SK-N-SH treated with all-trans-retinoic acid at 6 μM for 48 hours (cell line): Measurements from ENCODE around the gene KRTAP1-4.

Source experiments
- ATAC-seq: fragments of 200-7000 bp; cut with Tn5 transposase; 3 replicates; pipeline ENCODE4 v1.9.1; 2020; ENCODE audit warnings: mild to moderate bottlenecking, moderate library complexity
- ARNTL ChIP-seq: fragments of 450-650 bp; formaldehyde crosslinking; IDR thresholded peaks from 2 replicates; pipeline ENCODE4 v1.5.0; 2020; ENCODE audit warnings: low read depth, mild to moderate bottlenecking, moderate library complexity, borderline replicate concordance
- BACH2 ChIP-seq: fragments of 250-450 bp; sonication (Bioruptor Pico); IDR thresholded peaks from 2 replicates; pipeline ENCODE4 v1.9.0; 2021; ENCODE audit warnings: mild to moderate bottlenecking, borderline replicate concordance
- CSDC2 ChIP-seq: fragments of 250-450 bp; sonication (Bioruptor Pico); IDR thresholded peaks from 2 replicates; pipeline ENCODE4 v1.5.0; 2020; ENCODE audit warnings: mild to moderate bottlenecking, moderate library complexity
- ESRRG ChIP-seq: fragments of 250-450 bp; sonication (Bioruptor Pico); IDR thresholded peaks from 2 replicates; pipeline ENCODE4 v1.6.1; 2021; ENCODE audit warnings: mild to moderate bottlenecking
- GLIS3 ChIP-seq: fragments of 250-450 bp; sonication (Bioruptor Pico); IDR thresholded peaks from 2 replicates; pipeline ENCODE4 v1.5.0; 2020; ENCODE audit warnings: mild to moderate bottlenecking, moderate library complexity
- OSR1 ChIP-seq: fragments of 250-450 bp; sonication (Bioruptor Pico); IDR thresholded peaks from 2 replicates; pipeline ENCODE4 v1.8.0; 2022; ENCODE audit warnings: moderate library complexity, mild to moderate bottlenecking, inconsistent platforms
- PPARA ChIP-seq: fragments of 250-450 bp; sonication (Bioruptor Pico); IDR thresholded peaks from 2 replicates; pipeline ENCODE4 v1.5.0; 2020; ENCODE audit warnings: mild to moderate bottlenecking, borderline replicate concordance
- RARB ChIP-seq: fragments of 250-450 bp; sonication (Bioruptor Pico); IDR thresholded peaks from 2 replicates; pipeline ENCODE4 v1.8.0; 2021; ENCODE audit warnings: mild to moderate bottlenecking, moderate library complexity
- SNAI2 ChIP-seq: fragments of 250-450 bp; sonication (Bioruptor Pico); IDR thresholded peaks from 2 replicates; pipeline ENCODE4 v1.5.0; 2020; ENCODE audit warnings: mild to moderate bottlenecking, moderate library complexity
- TCF4 ChIP-seq: fragments of 250-450 bp; sonication (Bioruptor Pico); IDR thresholded peaks from 2 replicates; pipeline ENCODE4 v1.8.0; 2021; ENCODE audit warnings: mild to moderate bottlenecking, moderate library complexity, borderline replicate concordance
- TOX ChIP-seq: fragments of 250-450 bp; sonication (Bioruptor Pico); IDR thresholded peaks from 2 replicates; pipeline ENCODE4 v1.8.0; 2021; ENCODE audit warnings: mild to moderate bottlenecking, moderate library complexity, borderline replicate concordance
- ZC3H10 ChIP-seq: fragments of 250-450 bp; sonication (Bioruptor Pico); IDR thresholded peaks from 2 replicates; pipeline ENCODE4 v1.5.1; 2021; ENCODE audit warnings: mild to moderate bottlenecking, moderate library complexity
- ZFP3 ChIP-seq: fragments of 250-450 bp; sonication (Bioruptor Pico); IDR thresholded peaks from 2 replicates; pipeline ENCODE4 v1.5.0; 2020; ENCODE audit warnings: mild to moderate bottlenecking, moderate library complexity
- ZFP30 ChIP-seq: fragments of 450-650 bp; formaldehyde crosslinking; IDR thresholded peaks from 2 replicates; pipeline ENCODE4 v1.5.0; 2022; ENCODE audit warnings: mild to moderate bottlenecking, moderate library complexity
- ZNF565 ChIP-seq: fragments of 450-650 bp; formaldehyde crosslinking; conservative IDR thresholded peaks from 2 replicates; pipeline ENCODE4 v1.5.0; 2020; ENCODE audit warnings: low read depth, mild to moderate bottlenecking, moderate library complexity
- ZNF70 ChIP-seq: fragments of 450-650 bp; formaldehyde crosslinking; IDR thresholded peaks from 2 replicates; pipeline ENCODE4 v1.5.0; 2020; ENCODE audit warnings: mild to moderate bottlenecking, moderate library complexity
- ZNF8 ChIP-seq: fragments of 450-650 bp; formaldehyde crosslinking; IDR thresholded peaks from 2 replicates; pipeline ENCODE4 v1.5.0; 2020; ENCODE audit warnings: mild to moderate bottlenecking, moderate library complexity
- TF ChIP-seq, protein P1 (sequence below): fragments of 250-450 bp; sonication (Bioruptor Pico); IDR thresholded peaks from 2 replicates; pipeline ENCODE4 v1.5.1; 2021; ENCODE audit warnings: mild to moderate bottlenecking, moderate library complexity
- TF ChIP-seq, protein P2 (sequence below): fragments of 250-450 bp; sonication (Bioruptor Pico); IDR thresholded peaks from 2 replicates; pipeline ENCODE4 v1.5.0; 2020; ENCODE audit warnings: mild to moderate bottlenecking, moderate library complexity
- TF ChIP-seq, protein P3 (sequence below): fragments of 250-450 bp; sonication (Bioruptor Pico); IDR thresholded peaks from 2 replicates; pipeline ENCODE4 v1.8.0; 2020; ENCODE audit warnings: mild to moderate bottlenecking, moderate library complexity, borderline replicate concordance
- TF ChIP-seq, protein P4 (sequence below): fragments of 250-450 bp; sonication (Bioruptor Pico); IDR thresholded peaks from 2 replicates; pipeline ENCODE4 v1.8.0; 2021; ENCODE audit warnings: low read depth, mild to moderate bottlenecking, moderate library complexity, borderline replicate concordance

The KRTAP1-4 gene

DNA sequence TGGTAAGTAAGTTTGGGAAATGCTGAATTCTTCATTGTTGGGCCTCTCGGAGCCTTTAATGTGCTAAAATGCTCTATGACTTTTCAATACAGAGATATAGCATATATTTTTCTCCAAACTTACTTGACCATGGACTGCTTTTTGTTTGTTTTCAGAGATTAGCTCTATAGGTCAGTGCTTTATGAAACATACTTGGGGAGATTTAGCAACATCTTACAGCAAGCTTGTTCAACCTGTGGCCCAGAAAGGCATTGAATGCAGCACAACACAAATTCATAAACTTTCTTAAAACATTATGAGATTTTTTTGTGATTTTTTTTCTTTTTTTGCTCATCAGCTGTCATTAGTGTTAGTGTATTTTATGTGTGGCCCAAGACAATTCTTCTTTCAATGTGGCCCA is 20.1 kb downstream of the KRTAP1-4 start:
- ATAC-seq: no peak
- no peak for TF ChIP-seq PPARA (CRISPR knock-in tag)
- TF ChIP-seq, protein P1, sequence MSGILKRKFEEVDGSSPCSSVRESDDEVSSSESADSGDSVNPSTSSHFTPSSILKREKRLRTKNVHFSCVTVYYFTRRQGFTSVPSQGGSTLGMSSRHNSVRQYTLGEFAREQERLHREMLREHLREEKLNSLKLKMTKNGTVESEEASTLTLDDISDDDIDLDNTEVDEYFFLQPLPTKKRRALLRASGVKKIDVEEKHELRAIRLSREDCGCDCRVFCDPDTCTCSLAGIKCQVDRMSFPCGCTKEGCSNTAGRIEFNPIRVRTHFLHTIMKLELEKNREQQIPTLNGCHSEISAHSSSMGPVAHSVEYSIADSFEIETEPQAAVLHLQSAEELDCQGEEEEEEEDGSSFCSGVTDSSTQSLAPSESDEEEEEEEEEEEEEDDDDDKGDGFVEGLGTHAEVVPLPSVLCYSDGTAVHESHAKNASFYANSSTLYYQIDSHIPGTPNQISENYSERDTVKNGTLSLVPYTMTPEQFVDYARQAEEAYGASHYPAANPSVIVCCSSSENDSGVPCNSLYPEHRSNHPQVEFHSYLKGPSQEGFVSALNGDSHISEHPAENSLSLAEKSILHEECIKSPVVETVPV (CRISPR knock-in tag): no peak
- TF ChIP-seq, protein P2, sequence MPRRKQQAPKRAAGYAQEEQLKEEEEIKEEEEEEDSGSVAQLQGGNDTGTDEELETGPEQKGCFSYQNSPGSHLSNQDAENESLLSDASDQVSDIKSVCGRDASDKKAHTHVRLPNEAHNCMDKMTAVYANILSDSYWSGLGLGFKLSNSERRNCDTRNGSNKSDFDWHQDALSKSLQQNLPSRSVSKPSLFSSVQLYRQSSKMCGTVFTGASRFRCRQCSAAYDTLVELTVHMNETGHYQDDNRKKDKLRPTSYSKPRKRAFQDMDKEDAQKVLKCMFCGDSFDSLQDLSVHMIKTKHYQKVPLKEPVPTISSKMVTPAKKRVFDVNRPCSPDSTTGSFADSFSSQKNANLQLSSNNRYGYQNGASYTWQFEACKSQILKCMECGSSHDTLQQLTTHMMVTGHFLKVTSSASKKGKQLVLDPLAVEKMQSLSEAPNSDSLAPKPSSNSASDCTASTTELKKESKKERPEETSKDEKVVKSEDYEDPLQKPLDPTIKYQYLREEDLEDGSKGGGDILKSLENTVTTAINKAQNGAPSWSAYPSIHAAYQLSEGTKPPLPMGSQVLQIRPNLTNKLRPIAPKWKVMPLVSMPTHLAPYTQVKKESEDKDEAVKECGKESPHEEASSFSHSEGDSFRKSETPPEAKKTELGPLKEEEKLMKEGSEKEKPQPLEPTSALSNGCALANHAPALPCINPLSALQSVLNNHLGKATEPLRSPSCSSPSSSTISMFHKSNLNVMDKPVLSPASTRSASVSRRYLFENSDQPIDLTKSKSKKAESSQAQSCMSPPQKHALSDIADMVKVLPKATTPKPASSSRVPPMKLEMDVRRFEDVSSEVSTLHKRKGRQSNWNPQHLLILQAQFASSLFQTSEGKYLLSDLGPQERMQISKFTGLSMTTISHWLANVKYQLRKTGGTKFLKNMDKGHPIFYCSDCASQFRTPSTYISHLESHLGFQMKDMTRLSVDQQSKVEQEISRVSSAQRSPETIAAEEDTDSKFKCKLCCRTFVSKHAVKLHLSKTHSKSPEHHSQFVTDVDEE (CRISPR knock-in tag): no peak

DNA sequence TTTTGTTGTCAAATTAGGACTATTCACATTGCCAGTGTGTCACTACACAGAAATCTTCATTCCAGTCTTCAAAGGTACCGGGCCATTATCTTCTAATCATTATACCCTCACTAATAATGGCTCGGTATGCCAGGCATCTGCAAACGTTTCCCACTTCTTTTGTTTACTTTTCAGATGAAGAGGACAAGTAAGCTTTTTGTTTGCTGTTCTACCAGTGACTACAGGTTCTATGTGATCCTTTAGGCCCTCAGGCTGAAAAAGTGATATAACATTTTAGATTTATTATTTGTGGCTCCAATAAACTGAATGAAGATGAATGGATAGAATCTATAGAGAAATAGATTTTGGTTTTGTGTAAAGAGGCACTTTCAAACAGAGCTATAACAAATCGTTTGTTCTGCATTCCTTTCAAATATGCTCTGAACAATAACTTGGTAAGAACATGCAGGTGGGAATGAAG is 20.7 kb downstream of the KRTAP1-4 start:
- TF ChIP-seq PPARA (CRISPR knock-in tag): no peak
- no peak for TF ChIP-seq ZFP3
- no peak for TF ChIP-seq GLIS3 (CRISPR knock-in tag)
- TF ChIP-seq, protein P1 (CRISPR knock-in tag): no peak
- no peak for TF ChIP-seq ZNF565 (CRISPR knock-in tag)
- TF ChIP-seq ZC3H10 (CRISPR knock-in tag): no peak
- TF ChIP-seq ESRRG: no peak
- no peak for TF ChIP-seq ARNTL (CRISPR knock-in tag)
- TF ChIP-seq, protein P2 (CRISPR knock-in tag): no peak
- TF ChIP-seq BACH2: no peak
- TF ChIP-seq ZNF70 (CRISPR knock-in tag): no peak
- no peak for TF ChIP-seq ZFP30 (CRISPR knock-in tag)
- TF ChIP-seq, all 23 proteins: peak for 0
- no peak for ATAC-seq

DNA sequence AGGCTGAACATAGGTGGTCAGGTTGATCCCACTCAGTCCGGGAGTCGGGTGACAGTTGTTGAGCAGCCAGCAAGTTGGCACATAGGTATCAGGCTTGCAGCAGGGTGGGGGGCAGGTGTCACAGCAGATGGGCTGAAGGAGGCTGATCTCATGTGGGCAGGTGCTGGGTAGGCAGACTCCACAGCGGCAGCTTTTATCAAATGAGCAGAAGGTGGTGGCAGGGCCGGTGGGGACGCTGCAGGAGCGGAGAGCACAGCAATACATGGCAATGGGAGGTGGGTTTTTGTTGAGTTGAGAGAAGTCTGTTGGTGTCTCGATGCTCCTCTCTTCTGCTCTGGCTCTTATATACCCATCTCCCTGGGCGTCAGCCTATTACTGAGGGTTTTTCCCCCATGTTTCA is 21.2 kb downstream of the KRTAP1-4 start, which contains the start of gene KRTAP3-1:
TSS of gene KRTAP3-1 (minus strand) at position 318 of the 400 bp plus-strand sequence. CDS start at position 264, 54 bp downstream.
- no peak for ATAC-seq
- TF ChIP-seq ZNF8 (CRISPR knock-in tag): no peak
- no peak for TF ChIP-seq RARB (CRISPR knock-in tag)
- TF ChIP-seq TCF4 (CRISPR knock-in tag): no peak
- TF ChIP-seq ZC3H10 (CRISPR knock-in tag): no peak
- TF ChIP-seq, protein P3, sequence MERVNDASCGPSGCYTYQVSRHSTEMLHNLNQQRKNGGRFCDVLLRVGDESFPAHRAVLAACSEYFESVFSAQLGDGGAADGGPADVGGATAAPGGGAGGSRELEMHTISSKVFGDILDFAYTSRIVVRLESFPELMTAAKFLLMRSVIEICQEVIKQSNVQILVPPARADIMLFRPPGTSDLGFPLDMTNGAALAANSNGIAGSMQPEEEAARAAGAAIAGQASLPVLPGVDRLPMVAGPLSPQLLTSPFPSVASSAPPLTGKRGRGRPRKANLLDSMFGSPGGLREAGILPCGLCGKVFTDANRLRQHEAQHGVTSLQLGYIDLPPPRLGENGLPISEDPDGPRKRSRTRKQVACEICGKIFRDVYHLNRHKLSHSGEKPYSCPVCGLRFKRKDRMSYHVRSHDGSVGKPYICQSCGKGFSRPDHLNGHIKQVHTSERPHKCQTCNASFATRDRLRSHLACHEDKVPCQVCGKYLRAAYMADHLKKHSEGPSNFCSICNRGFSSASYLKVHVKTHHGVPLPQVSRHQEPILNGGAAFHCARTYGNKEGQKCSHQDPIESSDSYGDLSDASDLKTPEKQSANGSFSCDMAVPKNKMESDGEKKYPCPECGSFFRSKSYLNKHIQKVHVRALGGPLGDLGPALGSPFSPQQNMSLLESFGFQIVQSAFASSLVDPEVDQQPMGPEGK (CRISPR knock-in tag): no peak
- TF ChIP-seq ZNF565 (CRISPR knock-in tag): no peak
- no peak for TF ChIP-seq BACH2
- TF ChIP-seq SNAI2: no peak
- no peak for TF ChIP-seq CSDC2 (CRISPR knock-in tag)
- TF ChIP-seq ZNF70 (CRISPR knock-in tag): no peak
- no peak for TF ChIP-seq TOX (CRISPR knock-in tag)
- TF ChIP-seq, protein P4, sequence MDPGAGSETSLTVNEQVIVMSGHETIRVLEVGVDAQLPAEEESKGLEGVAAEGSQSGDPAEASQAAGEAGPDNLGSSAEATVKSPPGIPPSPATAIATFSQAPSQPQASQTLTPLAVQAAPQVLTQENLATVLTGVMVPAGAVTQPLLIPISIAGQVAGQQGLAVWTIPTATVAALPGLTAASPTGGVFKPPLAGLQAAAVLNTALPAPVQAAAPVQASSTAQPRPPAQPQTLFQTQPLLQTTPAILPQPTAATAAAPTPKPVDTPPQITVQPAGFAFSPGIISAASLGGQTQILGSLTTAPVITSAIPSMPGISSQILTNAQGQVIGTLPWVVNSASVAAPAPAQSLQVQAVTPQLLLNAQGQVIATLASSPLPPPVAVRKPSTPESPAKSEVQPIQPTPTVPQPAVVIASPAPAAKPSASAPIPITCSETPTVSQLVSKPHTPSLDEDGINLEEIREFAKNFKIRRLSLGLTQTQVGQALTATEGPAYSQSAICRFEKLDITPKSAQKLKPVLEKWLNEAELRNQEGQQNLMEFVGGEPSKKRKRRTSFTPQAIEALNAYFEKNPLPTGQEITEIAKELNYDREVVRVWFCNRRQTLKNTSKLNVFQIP (CRISPR knock-in tag): no peak
- TF ChIP-seq, protein P2 (CRISPR knock-in tag): no peak
- no peak for TF ChIP-seq OSR1
- no peak for TF ChIP-seq GLIS3 (CRISPR knock-in tag)
